Transverse colon (tissue), 4 donors: Measurements from ENCODE around the gene CCNT2.

ENCODE experiments used
- POLR2AphosphoS5 ChIP-seq, 3 donors: sonication (generic); formaldehyde crosslinking; IDR thresholded peaks; one replicate each; pipeline ENCODE4 v1.6.1; 2016; ENCODE audit warnings: antibody characterized with exemption in 3 of 3
- TF ChIP-seq, protein P1 (sequence below), 5 experiments: fragments of 200-600 bp in 3 of 5; fragments of 450-650 bp in 2 of 5; sonication (generic) in 3 of 5; IDR thresholded peaks; 1 replicate in 2 of 5; 2 replicates in 3 of 5; pipeline ENCODE4 v1.5.1; 2016 to 2017; ENCODE audit warnings: antibody characterized with exemption in 5 of 5, inconsistent platforms in 3 of 5, mild to moderate bottlenecking in 2 of 5, moderate library complexity in 1 of 5

DNA sequence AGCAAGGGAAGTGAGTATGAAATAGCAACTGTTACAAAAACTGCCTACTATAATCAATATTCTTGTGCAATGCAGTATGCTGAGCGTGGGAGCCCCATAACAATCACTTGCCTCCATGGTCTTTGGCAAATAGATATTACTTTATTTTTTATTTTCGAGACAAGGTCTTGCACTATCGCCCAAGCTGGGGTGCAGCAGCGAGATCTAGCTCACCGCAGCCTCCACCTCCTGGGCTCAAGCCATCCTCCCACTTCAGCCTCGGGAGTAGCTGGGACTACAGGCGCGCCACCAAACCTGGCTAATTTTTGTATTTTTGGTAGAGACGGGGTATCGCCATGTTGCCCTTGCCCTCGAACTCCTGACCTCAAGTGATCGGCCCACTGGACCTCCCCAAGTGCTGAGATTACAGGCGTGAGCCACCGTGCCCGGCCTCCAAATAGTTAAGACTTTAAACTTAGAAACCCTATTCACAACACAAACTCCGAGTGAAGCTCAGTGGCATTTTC is 1.2 kb upstream of the CCNT2 start:
- TF ChIP-seq, protein P1, sequence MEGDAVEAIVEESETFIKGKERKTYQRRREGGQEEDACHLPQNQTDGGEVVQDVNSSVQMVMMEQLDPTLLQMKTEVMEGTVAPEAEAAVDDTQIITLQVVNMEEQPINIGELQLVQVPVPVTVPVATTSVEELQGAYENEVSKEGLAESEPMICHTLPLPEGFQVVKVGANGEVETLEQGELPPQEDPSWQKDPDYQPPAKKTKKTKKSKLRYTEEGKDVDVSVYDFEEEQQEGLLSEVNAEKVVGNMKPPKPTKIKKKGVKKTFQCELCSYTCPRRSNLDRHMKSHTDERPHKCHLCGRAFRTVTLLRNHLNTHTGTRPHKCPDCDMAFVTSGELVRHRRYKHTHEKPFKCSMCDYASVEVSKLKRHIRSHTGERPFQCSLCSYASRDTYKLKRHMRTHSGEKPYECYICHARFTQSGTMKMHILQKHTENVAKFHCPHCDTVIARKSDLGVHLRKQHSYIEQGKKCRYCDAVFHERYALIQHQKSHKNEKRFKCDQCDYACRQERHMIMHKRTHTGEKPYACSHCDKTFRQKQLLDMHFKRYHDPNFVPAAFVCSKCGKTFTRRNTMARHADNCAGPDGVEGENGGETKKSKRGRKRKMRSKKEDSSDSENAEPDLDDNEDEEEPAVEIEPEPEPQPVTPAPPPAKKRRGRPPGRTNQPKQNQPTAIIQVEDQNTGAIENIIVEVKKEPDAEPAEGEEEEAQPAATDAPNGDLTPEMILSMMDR (IDR thresholded peaks at IDR 0.05): no peak
- no peak for TF ChIP-seq POLR2AphosphoS5 (IDR thresholded peaks at IDR 0.05)
